Endothelial cell of umbilical vein (primary cell): ENCODE data around the gene SMOC1. TPM values are rescaled to one million over a fixed set of nuclear protein-coding genes. Genes with fewer than 3 reads are reported as not detected.

Source experiments
- BruUV-seq: library from RNA; stranded (reverse); fragments of 400-500 nt; replicated peaks from 2 replicates; lab custom pipeline; 2021; lab: Mats Ljungman, UMichigan
- CTCF ChIA-PET: fragments of 300-600, 350-600 bp; sonication (Branson Sonifier 250); formaldehyde crosslinking; loops from one replicate; lab custom pipeline; 2021; ENCODE audit warnings: antibody characterized with exemption, inconsistent platforms; lab: Charles Lee
- POLR2A ChIA-PET: fragments of 300-600, 350-600 bp; sonication (Branson Sonifier 250); formaldehyde crosslinking; loops from one replicate; lab custom pipeline; 2021; ENCODE audit warnings: antibody characterized with exemption, inconsistent platforms; lab: Charles Lee
- DNase-seq: peaks from one replicate; pipeline ENCODE4 v3.0.0-alpha.2; 2011; ENCODE audit warnings: low read depth, low spot score
- FAIRE-seq: peaks from 2 replicates; lab custom pipeline; 2011; peaks lifted over from hg19 to GRCh38; lab: Jason Lieb, UNC
- H2AFZ ChIP-seq: 2 replicates; pipeline ENCODE4 v1.6.0; 2012; ENCODE audit warnings: low read depth, low read length, control low read depth, inconsistent platforms
- H3K27ac ChIP-seq: 2 replicates; pipeline ENCODE4 v1.5.1; 2011; ENCODE audit warnings: low read depth, mild to moderate bottlenecking, control low read depth, low read length, moderate library complexity; ENCODE audit not compliant: insufficient read depth
- H3K27me3 ChIP-seq, 2 experiments: 2 replicates each; pipeline versions ENCODE4 v1.6.0 to v1.6.1; 2011; ENCODE audit warnings: low read length in 2 of 2, mixed read lengths in 1 of 2; ENCODE audit not compliant: control insufficient read depth in 2 of 2, insufficient read depth in 2 of 2
- H3K36me3 ChIP-seq, 2 experiments: 2 replicates in 1 of 2; 3 replicates in 1 of 2; pipeline ENCODE4 v1.5.1; 2011; ENCODE audit warnings: low read length in 2 of 2, mild to moderate bottlenecking in 1 of 2, moderate library complexity in 1 of 2; ENCODE audit not compliant: control insufficient read depth in 2 of 2, insufficient read depth in 2 of 2; ENCODE audit errors: extremely low read depth in 1 of 2
- H3K4me1 ChIP-seq: 3 replicates; pipeline ENCODE4 v1.5.1; 2011; ENCODE audit warnings: mild to moderate bottlenecking, low read length; ENCODE audit not compliant: control insufficient read depth, insufficient read depth; ENCODE audit errors: extremely low read depth
- H3K4me2 ChIP-seq: 2 replicates; pipeline ENCODE4 v1.6.1; 2011; ENCODE audit warnings: low read length, control low read depth, mixed read lengths; ENCODE audit not compliant: insufficient read depth
- H3K4me3 ChIP-seq, 3 experiments: fragments of 200-600 bp in 1 of 3; sonication (generic), shearing (Covaris generic) in 1 of 3; replicated peaks in 1 of 3; 2 replicates each; pipeline ENCODE4 v1.5.1; 2011 to 2016; ENCODE audit warnings: control low read depth in 3 of 3, low read length in 3 of 3, mild to moderate bottlenecking in 2 of 3, inconsistent platforms in 1 of 3, low read depth in 1 of 3, moderate library complexity in 1 of 3; ENCODE audit not compliant: insufficient read depth in 1 of 3
- H3K79me2 ChIP-seq: 2 replicates; pipeline ENCODE4 v1.6.0; 2012; ENCODE audit warnings: low read length, inconsistent platforms; ENCODE audit not compliant: control insufficient read depth, insufficient read depth
- H3K9ac ChIP-seq: replicated peaks from 2 replicates; pipeline ENCODE3; 2011; ENCODE audit warnings: low read length, control low read depth; ENCODE audit not compliant: insufficient read depth; ENCODE audit errors: extremely low read depth
- H3K9me1 ChIP-seq: replicated peaks from 3 replicates; pipeline ENCODE4 v1.6.0; 2011; ENCODE audit warnings: mild to moderate bottlenecking, low read length; ENCODE audit not compliant: control insufficient read depth, insufficient read depth; ENCODE audit errors: extremely low read depth
- H3K9me3 ChIP-seq: replicated peaks from 2 replicates; pipeline ENCODE4 v1.5.1; 2012; ENCODE audit warnings: low read length, inconsistent platforms; ENCODE audit not compliant: control insufficient read depth, insufficient read depth
- H4K20me1 ChIP-seq: replicated peaks from 2 replicates; pipeline ENCODE3; 2011; ENCODE audit warnings: mild to moderate bottlenecking, low read length; ENCODE audit not compliant: control insufficient read depth, insufficient read depth; ENCODE audit errors: extremely low read depth
- EZH2 ChIP-seq: IDR thresholded peaks from 2 replicates; pipeline ENCODE4 v1.6.1; 2012; ENCODE audit warnings: borderline replicate concordance, low read depth, mild to moderate bottlenecking, moderate library complexity, low read length, inconsistent platforms; ENCODE audit not compliant: severe bottlenecking
- FOS ChIP-seq: IDR thresholded peaks from 2 replicates; pipeline ENCODE4 v1.6.1; 2011; ENCODE audit warnings: mild to moderate bottlenecking, low read length, moderate library complexity, borderline replicate concordance; ENCODE audit not compliant: insufficient read depth
- GATA2 ChIP-seq: IDR thresholded peaks from 2 replicates; pipeline ENCODE4 v1.7.0; 2011; ENCODE audit warnings: low read depth, mild to moderate bottlenecking, moderate library complexity, mixed read lengths, low read length; ENCODE audit not compliant: insufficient read length, insufficient read depth
- JUN ChIP-seq: IDR thresholded peaks from 2 replicates; pipeline ENCODE4 v1.6.1; 2011; ENCODE audit warnings: borderline replicate concordance, low read depth; ENCODE audit not compliant: insufficient read length, insufficient read depth
- MYC ChIP-seq: IDR thresholded peaks from one replicate; pipeline ENCODE4 v1.6.1; 2011; ENCODE audit warnings: mild to moderate bottlenecking, low read depth, low read length
- POLR2A ChIP-seq: IDR thresholded peaks from 2 replicates; pipeline ENCODE4 v1.6.1; 2012; ENCODE audit warnings: low read depth, mild to moderate bottlenecking, control low read depth, low read length
- POLR2AphosphoS5 ChIP-seq: IDR thresholded peaks from 2 replicates; pipeline ENCODE4 v1.6.1; 2012; ENCODE audit warnings: low read depth, mild to moderate bottlenecking, control low read depth, low read length, moderate library complexity; ENCODE audit not compliant: insufficient read depth
- dilution Hi-C: fragments of 300-500 bp; cut with MboI; formaldehyde crosslinking; loops from one replicate; pipeline ENCODE4 v1.15.0; 2019; ENCODE audit warnings: low sequenced_read_pairs; ENCODE audit not compliant: extremely low pct_ligation_motif_present
- intact Hi-C: fragments of 100-400 bp; cut with micrococcal nuclease; formaldehyde crosslinking; loops from one replicate; pipeline ENCODE4 v1.10.0; 2022
- polyA plus RNA-seq, 4 experiments: library from polyadenylated mRNA; depleted of rRNA in 3 of 4; stranded (reverse) in 3 of 4; unstranded in 1 of 4; fragments of >200 nt; gene quantifications; 2 replicates each; pipeline versions ENCODE4 v1.2.1 to v1.2.3, GENCODE V29; 2011 to 2012; ENCODE audit warnings: missing spikeins in 1 of 4
- total RNA-seq: library from RNA; stranded (reverse); gene quantifications from 2 replicates; pipeline ENCODE4 v1.2.3, GENCODE V29; 2021
- TF ChIP-seq, protein P1 (sequence below): IDR thresholded peaks from 2 replicates; pipeline ENCODE4 v1.6.1; 2011; ENCODE audit not compliant: insufficient read depth, insufficient read length
- TF ChIP-seq, protein P2 (sequence below), 2 donors: IDR thresholded peaks; 1 replicate in 1 of 2; 2 replicates in 1 of 2; pipeline ENCODE4 v1.5.1; 2011; ENCODE audit warnings: low read length in 2 of 2, mild to moderate bottlenecking in 2 of 2, moderate library complexity in 2 of 2, control low read depth in 1 of 2, inconsistent platforms in 1 of 2, low read depth in 1 of 2; ENCODE audit not compliant: insufficient read depth in 1 of 2; ENCODE audit errors: extremely low read depth in 1 of 2

The SMOC1 gene
- total and polyA plus RNA-seq, 2 donors (not counting 3 experiments of a cell fraction or from before 2014, with no cell fraction given): 0.97 to 1.1 TPM

DNA sequence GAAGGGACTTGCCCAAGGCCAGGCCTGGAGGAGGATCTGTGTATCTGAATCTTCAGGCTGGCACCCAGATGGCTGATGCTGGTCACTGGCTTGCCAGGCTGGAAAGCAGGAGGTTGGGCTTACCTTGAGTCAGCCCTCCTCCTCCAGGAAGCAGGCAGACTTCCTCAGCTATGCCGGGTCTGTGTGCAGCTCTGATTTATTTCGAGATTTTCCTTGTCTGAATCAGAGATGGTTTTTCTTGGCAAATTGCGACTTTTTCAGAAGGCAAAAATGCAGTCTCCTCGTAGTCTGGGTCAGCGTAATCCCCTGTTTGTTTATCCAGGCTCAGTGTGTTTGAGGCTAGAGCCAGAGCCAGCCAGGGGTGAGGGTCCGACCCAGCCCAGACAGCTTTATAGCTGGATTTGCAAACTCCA, 48.9 kb downstream of the SMOC1 start:
- no peak overlapping the region for H2AFZ ChIP-seq
- no peak overlapping the region for H3K4me3 ChIP-seq
- dilution Hi-C loops (no loop called here), intact Hi-C loops (no loop called here)
- no peaks in the 10 kb centered on the region for H3K27me3 ChIP-seq
- no peak overlapping the region for H3K9ac ChIP-seq
- ChIA-PET POLR2A (no interaction called here), CTCF (interaction anchor here (1.8 kb wide), 1 partner anchor 100 kb away, joined by 5 read pairs; no protein-coding TSS in a partner anchor)
- peak; percentile 55 for FAIRE-seq
- H3K4me1 ChIP-seq: no peaks in the 10 kb centered on the region
- DNase-seq: peak; percentile 82
- H3K9me1 ChIP-seq: no peaks in the 10 kb centered on the region
- H3K36me3 ChIP-seq: no peaks in the 10 kb centered on the region
- no peaks in the 10 kb centered on the region for H3K79me2 ChIP-seq
- BruUV-seq: no TSS peak
- H4K20me1 ChIP-seq: no peaks in the 10 kb centered on the region
- H3K4me2 ChIP-seq: no peak overlapping the region
- H3K9me3 ChIP-seq: no peaks in the 10 kb centered on the region
- TF ChIP-seq FOS (no peak), EZH2 (no peak), POLR2AphosphoS5 (no peak), MYC (no peak), GATA2 (no peak), JUN (no peak), POLR2A (no peak)
- TF ChIP-seq, protein P1, sequence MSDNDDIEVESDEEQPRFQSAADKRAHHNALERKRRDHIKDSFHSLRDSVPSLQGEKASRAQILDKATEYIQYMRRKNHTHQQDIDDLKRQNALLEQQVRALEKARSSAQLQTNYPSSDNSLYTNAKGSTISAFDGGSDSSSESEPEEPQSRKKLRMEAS: no peak
- TF ChIP-seq, protein P2, sequence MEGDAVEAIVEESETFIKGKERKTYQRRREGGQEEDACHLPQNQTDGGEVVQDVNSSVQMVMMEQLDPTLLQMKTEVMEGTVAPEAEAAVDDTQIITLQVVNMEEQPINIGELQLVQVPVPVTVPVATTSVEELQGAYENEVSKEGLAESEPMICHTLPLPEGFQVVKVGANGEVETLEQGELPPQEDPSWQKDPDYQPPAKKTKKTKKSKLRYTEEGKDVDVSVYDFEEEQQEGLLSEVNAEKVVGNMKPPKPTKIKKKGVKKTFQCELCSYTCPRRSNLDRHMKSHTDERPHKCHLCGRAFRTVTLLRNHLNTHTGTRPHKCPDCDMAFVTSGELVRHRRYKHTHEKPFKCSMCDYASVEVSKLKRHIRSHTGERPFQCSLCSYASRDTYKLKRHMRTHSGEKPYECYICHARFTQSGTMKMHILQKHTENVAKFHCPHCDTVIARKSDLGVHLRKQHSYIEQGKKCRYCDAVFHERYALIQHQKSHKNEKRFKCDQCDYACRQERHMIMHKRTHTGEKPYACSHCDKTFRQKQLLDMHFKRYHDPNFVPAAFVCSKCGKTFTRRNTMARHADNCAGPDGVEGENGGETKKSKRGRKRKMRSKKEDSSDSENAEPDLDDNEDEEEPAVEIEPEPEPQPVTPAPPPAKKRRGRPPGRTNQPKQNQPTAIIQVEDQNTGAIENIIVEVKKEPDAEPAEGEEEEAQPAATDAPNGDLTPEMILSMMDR (IDR thresholded peaks at IDR 0.05; ENCODE audit: extremely low read depth in 1 of 2, insufficient read depth in 1 of 2, low read depth in 1 of 2, low read length in 2 of 2): no peak
- H3K27ac ChIP-seq: no peak overlapping the region
